H1 (cell line): ENCODE measurements around the gene MAP7. TPM values are rescaled to one million over a fixed set of nuclear protein-coding genes. Genes with fewer than 3 reads are reported as not detected.

Experiments used
- CTCF ChIA-PET: fragments of 300-600 bp; sonication (Branson Sonifier 250); formaldehyde crosslinking; loops from one replicate; lab custom pipeline; 2021; ENCODE audit not compliant: partially characterized antibody; lab: Charles Lee
- POLR2A ChIA-PET: fragments of 300-600 bp; sonication (Branson Sonifier 250); formaldehyde crosslinking; loops from one replicate; lab custom pipeline; 2021; ENCODE audit warnings: inconsistent platforms; ENCODE audit not compliant: partially characterized antibody; lab: Charles Lee
- DNase-seq, 2 experiments: peaks; one replicate each; pipeline versions ENCODE4 v3.0.0 to v3.0.0-alpha.2; 2010 to 2022; ENCODE audit warnings: low spot score in 2 of 2, low read depth in 1 of 2, mixed read lengths in 1 of 2
- FAIRE-seq: peaks from 2 replicates; lab custom pipeline; 2011; peaks lifted over from hg19 to GRCh38; lab: Jason Lieb, UNC
- H2AFZ ChIP-seq: 2 replicates; pipeline ENCODE4 v1.8.1; 2012; ENCODE audit warnings: low read length, inconsistent platforms
- H2AK5ac ChIP-seq: 2 replicates; pipeline ENCODE4 v1.6.1; 2013; ENCODE audit warnings: low read depth, low read length
- H2BK120ac ChIP-seq: replicated peaks from 2 replicates; pipeline ENCODE3; 2013; ENCODE audit warnings: low read depth, low read length, inconsistent platforms
- H2BK12ac ChIP-seq: 2 replicates; pipeline ENCODE4 v1.6.1; 2013; ENCODE audit warnings: low read depth, low read length
- H2BK15ac ChIP-seq: 2 replicates; pipeline ENCODE4 v1.6.1; 2013; ENCODE audit warnings: low read length
- H2BK20ac ChIP-seq: 2 replicates; pipeline ENCODE4 v1.6.1; 2013; ENCODE audit warnings: low read length
- H2BK5ac ChIP-seq: 2 replicates; pipeline ENCODE4 v1.6.1; 2013; ENCODE audit warnings: low read depth, low read length
- H3K14ac ChIP-seq: 2 replicates; pipeline ENCODE4 v1.6.1; 2013; ENCODE audit warnings: inconsistent platforms; ENCODE audit not compliant: insufficient read length
- H3K18ac ChIP-seq: 2 replicates; pipeline ENCODE4 v1.6.1; 2013; ENCODE audit warnings: low read length; ENCODE audit errors: extremely low read depth
- H3K23ac ChIP-seq: 2 replicates; pipeline ENCODE4 v1.6.1; 2013; ENCODE audit warnings: inconsistent platforms; ENCODE audit not compliant: insufficient read length
- H3K23me2 ChIP-seq: 2 replicates; pipeline ENCODE4 v1.6.1; 2013; ENCODE audit warnings: low read depth, low read length
- H3K27ac ChIP-seq: 2 replicates; pipeline ENCODE4 v1.6.1; 2011; ENCODE audit warnings: low read depth, low read length, inconsistent platforms
- H3K27me3 ChIP-seq, 4 experiments: replicated peaks in 1 of 4; 1 replicate in 1 of 4; 2 replicates in 3 of 4; pipeline versions ENCODE4 v1.6.1 to v1.8.1; 2011 to 2013; ENCODE audit warnings: low read length in 3 of 4, mild to moderate bottlenecking in 3 of 4, inconsistent platforms in 2 of 4, mixed read lengths in 2 of 4, moderate library complexity in 1 of 4; ENCODE audit not compliant: control insufficient read depth in 3 of 4, insufficient read depth in 3 of 4; ENCODE audit errors: extremely low read depth in 1 of 4
- H3K36me3 ChIP-seq, 4 experiments: 2 replicates each; pipeline versions ENCODE4 v1.6.1 to v1.8.1; 2011 to 2013; ENCODE audit warnings: mild to moderate bottlenecking in 4 of 4, low read length in 3 of 4, moderate library complexity in 2 of 4, control low read depth in 1 of 4, inconsistent platforms in 1 of 4; ENCODE audit not compliant: insufficient read depth in 4 of 4, control insufficient read depth in 2 of 4
- H3K4ac ChIP-seq: replicated peaks from 2 replicates; pipeline ENCODE3; 2013; ENCODE audit warnings: low read length, low read depth, mixed read lengths, inconsistent platforms; ENCODE audit not compliant: insufficient read length
- H3K4me1 ChIP-seq, 4 experiments: replicated peaks in 1 of 4; 1 replicate in 1 of 4; 2 replicates in 3 of 4; pipeline versions ENCODE4 v1.6.1 to v1.8.1; 2011 to 2013; ENCODE audit warnings: low read length in 3 of 4, inconsistent platforms in 2 of 4, mixed read lengths in 1 of 4; ENCODE audit not compliant: insufficient read depth in 4 of 4, control insufficient read depth in 3 of 4
- H3K4me2 ChIP-seq, 2 experiments: 2 replicates each; pipeline versions ENCODE4 v1.6.1 to v1.8.1; 2011 to 2013; ENCODE audit warnings: low read depth in 2 of 2, low read length in 2 of 2, control low read depth in 1 of 2, inconsistent platforms in 1 of 2, mild to moderate bottlenecking in 1 of 2; ENCODE audit not compliant: insufficient read depth in 1 of 2
- H3K4me3 ChIP-seq, 4 experiments: fragments of 200-600, 300-600 bp in 1 of 4; sonication (generic), shearing (Covaris generic), sonication (Bioruptor Twin) in 1 of 4; 2 replicates each; pipeline versions ENCODE4 v1.5.1 to v1.8.1; 2011 to 2016; ENCODE audit warnings: low read length in 4 of 4, low read depth in 3 of 4, control low read depth in 2 of 4, inconsistent platforms in 2 of 4, mild to moderate bottlenecking in 2 of 4, mixed read lengths in 1 of 4, moderate library complexity in 1 of 4; ENCODE audit not compliant: insufficient read depth in 2 of 4; ENCODE audit errors: extremely low read depth in 1 of 4
- H3K56ac ChIP-seq: replicated peaks from 2 replicates; pipeline ENCODE3; 2013; ENCODE audit warnings: low read depth, mild to moderate bottlenecking, mixed read lengths, low read length, inconsistent platforms; ENCODE audit not compliant: insufficient read length
- H3K79me1 ChIP-seq: 2 replicates; pipeline ENCODE4 v1.6.1; 2013; ENCODE audit warnings: low read depth, low read length, control low read depth
- H3K79me2 ChIP-seq, 2 experiments: 2 replicates each; pipeline versions ENCODE4 v1.6.1 to v1.8.1; 2012 to 2013; ENCODE audit warnings: low read length in 2 of 2, mild to moderate bottlenecking in 2 of 2, inconsistent platforms in 1 of 2; ENCODE audit not compliant: insufficient read depth in 2 of 2, control insufficient read depth in 1 of 2
- H3K9ac ChIP-seq, 4 experiments: replicated peaks in 1 of 4; 1 replicate in 1 of 4; 2 replicates in 3 of 4; pipeline versions ENCODE4 v1.6.1 to v1.8.1; 2011 to 2013; ENCODE audit warnings: low read depth in 3 of 4, low read length in 3 of 4, control low read depth in 2 of 4, mild to moderate bottlenecking in 2 of 4, moderate library complexity in 2 of 4, inconsistent platforms in 1 of 4; ENCODE audit errors: extremely low read depth in 1 of 4
- H3K9me3 ChIP-seq, 2 experiments: 2 replicates each; pipeline versions ENCODE4 v1.6.1 to v1.8.1; 2012 to 2013; ENCODE audit warnings: mild to moderate bottlenecking in 2 of 2, moderate library complexity in 2 of 2, control low read depth in 1 of 2, inconsistent platforms in 1 of 2, low read depth in 1 of 2, low read length in 1 of 2, mixed read lengths in 1 of 2; ENCODE audit not compliant: insufficient read depth in 2 of 2
- H4K20me1 ChIP-seq, 2 experiments: replicated peaks in 1 of 2; 2 replicates each; pipeline versions ENCODE3 to v1.8.1; 2011 to 2013; ENCODE audit warnings: inconsistent platforms in 2 of 2, low read length in 2 of 2, mild to moderate bottlenecking in 1 of 2; ENCODE audit not compliant: insufficient read depth in 2 of 2, control insufficient read depth in 1 of 2
- H4K5ac ChIP-seq: 2 replicates; pipeline ENCODE4 v1.6.1; 2013; ENCODE audit warnings: low read length, low read depth, mixed read lengths, inconsistent platforms; ENCODE audit not compliant: insufficient read length
- H4K8ac ChIP-seq: 2 replicates; pipeline ENCODE4 v1.8.0; 2013; ENCODE audit warnings: mild to moderate bottlenecking, moderate library complexity, low read length, inconsistent platforms; ENCODE audit not compliant: insufficient read depth; ENCODE audit errors: extremely low read depth
- H4K91ac ChIP-seq: replicated peaks from 2 replicates; pipeline ENCODE3; 2013; ENCODE audit warnings: low read length, mixed read lengths, inconsistent platforms; ENCODE audit not compliant: insufficient read length
- CEBPB ChIP-seq: IDR thresholded peaks from 2 replicates; pipeline ENCODE4 v1.6.1; 2012; ENCODE audit warnings: low read depth, low read length
- EP300 ChIP-seq, 2 experiments: IDR thresholded peaks; 1 replicate in 1 of 2; 2 replicates in 1 of 2; pipeline ENCODE4 v1.6.1; 2011 to 2012; ENCODE audit warnings: low read depth in 2 of 2, low read length in 2 of 2, mild to moderate bottlenecking in 2 of 2, borderline replicate concordance in 1 of 2, inconsistent platforms in 1 of 2, moderate library complexity in 1 of 2
- EZH2 ChIP-seq: fragments of 200-600 bp; sonication (generic); IDR thresholded peaks from 2 replicates; pipeline ENCODE4 v1.7.1; 2012; ENCODE audit warnings: low read depth, mild to moderate bottlenecking, moderate library complexity, low read length, inconsistent platforms; ENCODE audit not compliant: severe bottlenecking
- KDM4A ChIP-seq: IDR thresholded peaks from one replicate; pipeline ENCODE4 v1.7.1; 2012; ENCODE audit warnings: low read depth, mild to moderate bottlenecking, moderate library complexity, low read length, inconsistent platforms; ENCODE audit not compliant: severe bottlenecking
- RAD21 ChIP-seq, 2 experiments: IDR thresholded peaks in 1 of 2; conservative IDR thresholded peaks in 1 of 2; 2 replicates each; pipeline ENCODE4 v1.6.1; 2011; ENCODE audit warnings: low read depth in 2 of 2, low read length in 2 of 2, improper control_type of control experiment in 1 of 2, inconsistent platforms in 1 of 2, mild to moderate bottlenecking in 1 of 2, moderate library complexity in 1 of 2
- RFX5 ChIP-seq: IDR thresholded peaks from 2 replicates; pipeline ENCODE4 v1.6.1; 2011; ENCODE audit warnings: low read depth, low read length, improper control_type of control experiment, borderline replicate concordance
- SAP30 ChIP-seq: fragments of 300-600 bp; sonication (generic); IDR thresholded peaks from 2 replicates; pipeline ENCODE4 v1.7.1; 2012; ENCODE audit warnings: low read length, moderate library complexity, mild to moderate bottlenecking, inconsistent platforms; ENCODE audit not compliant: insufficient read depth, insufficient replicate concordance
- TCF12 ChIP-seq: IDR thresholded peaks from 2 replicates; pipeline ENCODE4 v1.6.1; 2011; ENCODE audit warnings: low read depth, mild to moderate bottlenecking, low read length
- WGBS, 2 experiments: shearing (Covaris generic) in 1 of 2; methylation state at CpG; one replicate each; pipeline versions ENCODE4 v1.1.6 to v1.1.7; 2013 to 2015; ENCODE audit warnings: low lambda C conversion rate in 2 of 2, mixed read lengths in 2 of 2, inconsistent platforms in 1 of 2, low coverage in 1 of 2, missing lambda C conversion rate in 1 of 2; ENCODE audit not compliant: insufficient replicate concordance in 2 of 2, insufficient coverage in 1 of 2, insufficient read length in 1 of 2; ENCODE audit errors: extremely low coverage in 1 of 2, missing lambda C conversion rate in 1 of 2; 5-methylcytosine and 5-hydroxymethylcytosine counted together
- polyA plus RNA-seq, 7 experiments: library from polyadenylated mRNA; depleted of rRNA in 3 of 7; stranded (reverse) in 5 of 7; unstranded in 2 of 7; fragments of >200 nt in 5 of 7; fragments of 200-250 nt in 2 of 7; gene quantifications; 1 replicate in 5 of 7; 2 replicates in 1 of 7; 4 replicates in 1 of 7; pipeline versions ENCODE4 v1.2.1 to v1.2.3, GENCODE V29; 2011 to 2013; ENCODE audit warnings: missing spikeins in 2 of 7, mixed read lengths in 2 of 7
- total RNA-seq: library from RNA; stranded (reverse); fragmentation: NEBNext Ultra II Directional; extraction: Animal tissue kit (Norgen Biotek cat#: 25700); gene quantifications from 2 replicates; pipeline ENCODE4 v1.2.1, GENCODE V29; 2021
- TF ChIP-seq, protein P1 (sequence below): IDR thresholded peaks from 2 replicates; pipeline ENCODE4 v1.6.1; 2012; ENCODE audit warnings: low read length, inconsistent platforms

MAP7 gene
- total and polyA plus RNA-seq, 2 of the 8 experiments (the other 6 are each of a cell fraction or from before 2014, with no cell fraction given) = 13.5 to 66.9 TPM

GRCh38 chr6:136306466-136306865 lies 243.8 kb downstream of the MAP7 start:
- no peak overlapping the region for H3K9ac ChIP-seq
- H4K91ac ChIP-seq = no peak overlapping the region
- no peak overlapping the region for H2BK20ac ChIP-seq
- H3K4me1 ChIP-seq = no peaks in the 10 kb centered on the region
- no peak overlapping the region for H3K4ac ChIP-seq
- no peaks in the 10 kb centered on the region for H3K9me3 ChIP-seq
- WGBS, 2 experiments = 93% methylated on average over 1 of the region's 1 CpG; no CpG with 5 or more reads in 1 of the 2 experiments
- no peak overlapping the region for H2BK5ac ChIP-seq
- H3K23ac ChIP-seq = no peak overlapping the region
- H3K27ac ChIP-seq = no peak overlapping the region
- H3K4me2 ChIP-seq = no peak overlapping the region
- no peak overlapping the region for H3K14ac ChIP-seq
- H4K20me1 ChIP-seq = no peaks in the 10 kb centered on the region
- 0 out of 2 replicates have a peak overlapping the region, but pooled peaks have one; percentile 40 for H2AFZ ChIP-seq
- no peaks in the 10 kb centered on the region for H3K36me3 ChIP-seq
- no peak overlapping the region for H2AK5ac ChIP-seq
- H2BK120ac ChIP-seq = no peak overlapping the region
- ChIA-PET CTCF (interaction anchor here (0.7 to 4.3 kb wide), 3 partner anchors 11 to 67 kb away, joined by 3 to 23 read pairs (median 3); no protein-coding TSS in a partner anchor), POLR2A (interaction anchor here (1.9 kb wide), 1 partner anchor 16 kb away, joined by 8 read pairs; the partner anchor contains the start of gene BCLAF1)
- TF ChIP-seq SAP30 = no peak
- TF ChIP-seq CEBPB = no peak
- TF ChIP-seq KDM4A = no peak
- no peak for TF ChIP-seq RAD21 (IDR thresholded peaks at IDR 0.05 in 1 of 2, conservative IDR thresholded peaks at IDR 0.05 in 1 of 2; ENCODE audit: low read depth in 2 of 2, low read length in 2 of 2)
- no peak for TF ChIP-seq EP300 (IDR thresholded peaks at IDR 0.05; ENCODE audit: borderline replicate concordance in 1 of 2, low read depth in 2 of 2, low read length in 2 of 2)
- TF ChIP-seq EZH2 = no peak
- TF ChIP-seq TCF12 = no peak
- TF ChIP-seq, protein P1, sequence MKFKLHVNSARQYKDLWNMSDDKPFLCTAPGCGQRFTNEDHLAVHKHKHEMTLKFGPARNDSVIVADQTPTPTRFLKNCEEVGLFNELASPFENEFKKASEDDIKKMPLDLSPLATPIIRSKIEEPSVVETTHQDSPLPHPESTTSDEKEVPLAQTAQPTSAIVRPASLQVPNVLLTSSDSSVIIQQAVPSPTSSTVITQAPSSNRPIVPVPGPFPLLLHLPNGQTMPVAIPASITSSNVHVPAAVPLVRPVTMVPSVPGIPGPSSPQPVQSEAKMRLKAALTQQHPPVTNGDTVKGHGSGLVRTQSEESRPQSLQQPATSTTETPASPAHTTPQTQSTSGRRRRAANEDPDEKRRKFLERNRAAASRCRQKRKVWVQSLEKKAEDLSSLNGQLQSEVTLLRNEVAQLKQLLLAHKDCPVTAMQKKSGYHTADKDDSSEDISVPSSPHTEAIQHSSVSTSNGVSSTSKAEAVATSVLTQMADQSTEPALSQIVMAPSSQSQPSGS = no peak
- no peak for TF ChIP-seq RFX5
- FAIRE-seq = no peak
- H3K79me1 ChIP-seq = no peaks in the 10 kb centered on the region
- H3K79me2 ChIP-seq = no peaks in the 10 kb centered on the region
- H3K18ac ChIP-seq = no peak overlapping the region
- H4K8ac ChIP-seq = no peak overlapping the region
- no peak for DNase-seq
- H2BK15ac ChIP-seq = no peak overlapping the region
- H2BK12ac ChIP-seq = no peak overlapping the region
- no peaks in the 10 kb centered on the region for H3K27me3 ChIP-seq
- no peak overlapping the region for H3K56ac ChIP-seq
- no peaks in the 10 kb centered on the region for H3K23me2 ChIP-seq
- no peak overlapping the region for H3K4me3 ChIP-seq
- no peak overlapping the region for H4K5ac ChIP-seq
